BJ (cell line): Measurements from ENCODE around the gene ZC3H12A. TPM values are rescaled to one million over a fixed set of nuclear protein-coding genes. Genes with fewer than 3 reads are reported as not detected.

Experiments
- CTCF ChIA-PET: fragments of 350-600 bp; formaldehyde crosslinking; extraction: SDS; loops from one replicate; lab custom pipeline; 2021; ENCODE audit warnings: antibody characterized with exemption, inconsistent platforms; lab: Yijun Ruan, JAX
- POLR2A ChIA-PET: fragments of 300-600 bp; sonication (Branson Sonifier 250); formaldehyde crosslinking; extraction: SDS; loops from one replicate; lab custom pipeline; 2021; ENCODE audit warnings: antibody characterized with exemption; lab: Charles Lee
- DNase-seq: peaks from one replicate; pipeline ENCODE4 v3.0.0-alpha.2; 2011; ENCODE audit warnings: low read depth
- H3K27me3 ChIP-seq: 2 replicates; pipeline ENCODE4 v1.6.0; 2011; ENCODE audit warnings: low read length; ENCODE audit not compliant: control insufficient read depth, insufficient read depth
- H3K36me3 ChIP-seq: 2 replicates; pipeline ENCODE4 v1.5.1; 2011; ENCODE audit warnings: low read length; ENCODE audit not compliant: control insufficient read depth, insufficient read depth
- H3K4me3 ChIP-seq: 2 replicates; pipeline ENCODE4 v1.5.1; 2011; ENCODE audit warnings: low read depth, mild to moderate bottlenecking, control low read depth, low read length
- polyA plus RNA-seq: library from polyadenylated mRNA; depleted of rRNA; stranded (reverse); fragments of >200 nt; gene quantifications from 2 replicates; pipeline ENCODE4 v1.2.3, GENCODE V29; 2011
- TF ChIP-seq, protein P1 (sequence below): IDR thresholded peaks from 2 replicates; pipeline ENCODE4 v1.5.1; 2011; ENCODE audit warnings: low read depth, mild to moderate bottlenecking, control low read depth, inconsistent platforms, low read length, moderate library complexity; ENCODE audit not compliant: insufficient read depth

The ZC3H12A gene
- polyA plus RNA-seq, 1 experiment, result 8.9 TPM

DNA sequence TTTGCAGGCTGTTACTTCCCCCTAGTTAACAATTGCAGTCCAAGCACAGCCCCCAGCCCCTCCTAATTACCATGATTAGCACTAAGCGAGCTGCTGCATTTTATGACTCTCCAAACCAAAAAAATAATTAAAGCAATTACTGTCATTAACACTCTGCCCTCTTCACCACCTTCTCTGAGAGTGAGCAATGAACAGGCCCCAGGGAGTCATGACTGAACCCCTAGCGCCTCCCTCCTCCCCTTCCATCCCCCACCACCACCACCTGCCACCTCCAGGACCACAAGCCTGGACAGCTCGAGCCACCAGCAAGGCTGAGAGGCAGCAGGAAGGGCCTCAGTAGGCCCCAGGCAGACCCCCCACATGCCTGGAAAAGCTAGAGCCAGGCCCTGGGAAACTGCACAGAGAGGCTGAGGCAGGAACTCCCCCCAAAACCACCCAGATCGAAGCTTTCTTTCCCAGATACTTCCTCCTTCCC, 35.5 kb upstream of the ZC3H12A start:
- ChIA-PET POLR2A (interaction anchor here (0.6 kb wide), 1 partner anchor 12 kb away, joined by 3 read pairs; no protein-coding TSS in a partner anchor), CTCF (interaction anchor here (2.1 kb wide), 1 partner anchor 49 kb away, joined by 7 read pairs; no protein-coding TSS in a partner anchor)
- no peak for DNase-seq
- TF ChIP-seq, protein P1, sequence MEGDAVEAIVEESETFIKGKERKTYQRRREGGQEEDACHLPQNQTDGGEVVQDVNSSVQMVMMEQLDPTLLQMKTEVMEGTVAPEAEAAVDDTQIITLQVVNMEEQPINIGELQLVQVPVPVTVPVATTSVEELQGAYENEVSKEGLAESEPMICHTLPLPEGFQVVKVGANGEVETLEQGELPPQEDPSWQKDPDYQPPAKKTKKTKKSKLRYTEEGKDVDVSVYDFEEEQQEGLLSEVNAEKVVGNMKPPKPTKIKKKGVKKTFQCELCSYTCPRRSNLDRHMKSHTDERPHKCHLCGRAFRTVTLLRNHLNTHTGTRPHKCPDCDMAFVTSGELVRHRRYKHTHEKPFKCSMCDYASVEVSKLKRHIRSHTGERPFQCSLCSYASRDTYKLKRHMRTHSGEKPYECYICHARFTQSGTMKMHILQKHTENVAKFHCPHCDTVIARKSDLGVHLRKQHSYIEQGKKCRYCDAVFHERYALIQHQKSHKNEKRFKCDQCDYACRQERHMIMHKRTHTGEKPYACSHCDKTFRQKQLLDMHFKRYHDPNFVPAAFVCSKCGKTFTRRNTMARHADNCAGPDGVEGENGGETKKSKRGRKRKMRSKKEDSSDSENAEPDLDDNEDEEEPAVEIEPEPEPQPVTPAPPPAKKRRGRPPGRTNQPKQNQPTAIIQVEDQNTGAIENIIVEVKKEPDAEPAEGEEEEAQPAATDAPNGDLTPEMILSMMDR, result no peak
- peaks cover 7% of the 10 kb centered on the region for H3K27me3 ChIP-seq
- H3K36me3 ChIP-seq, result no peaks in the 10 kb centered on the region
- no peak overlapping the region for H3K4me3 ChIP-seq

DNA sequence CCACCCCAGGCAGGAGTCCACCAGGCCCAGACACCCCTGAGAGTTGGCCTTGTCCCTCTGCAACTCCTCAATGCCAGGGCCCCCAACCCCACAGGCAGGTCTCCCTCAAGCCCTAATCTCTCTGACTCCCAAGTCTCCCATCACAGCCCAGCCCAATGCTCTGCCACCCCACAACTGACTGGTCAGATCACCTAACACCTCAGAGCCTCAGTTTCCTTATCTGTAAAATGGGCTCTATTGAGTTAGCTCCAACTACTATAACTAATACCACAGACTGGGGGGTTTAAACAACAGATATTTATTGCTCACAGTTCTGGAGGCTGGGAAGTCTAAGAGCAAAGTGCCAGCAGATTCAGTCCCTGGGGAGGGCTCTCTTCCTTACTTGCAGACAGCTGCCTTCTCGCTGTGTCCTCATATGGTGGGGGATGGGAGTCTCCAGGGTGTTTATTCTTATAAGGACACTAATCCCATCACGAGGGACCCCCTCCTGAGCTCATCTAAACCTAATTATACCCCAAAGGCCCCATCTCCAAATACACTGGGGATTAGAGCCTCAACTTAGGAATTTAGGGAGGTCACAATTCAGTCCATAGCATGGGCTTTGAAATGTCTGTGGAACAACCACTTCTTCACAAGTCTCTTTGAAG, 34.9 kb upstream of the ZC3H12A start:
- TF ChIP-seq, protein P1, result no peak
- CTCF ChIA-PET, result interaction anchor here (2.1 kb wide), 1 partner anchor 48 kb away, joined by 7 read pairs; no protein-coding TSS in a partner anchor
- POLR2A ChIA-PET, result interaction anchor here (0.6 kb wide), 1 partner anchor 12 kb away, joined by 3 read pairs; no protein-coding TSS in a partner anchor
- Histone ChIP-seq H3K27me3 (peaks cover 7% of the 10 kb centered on the region), H3K4me3 (no peak overlapping the region), H3K36me3 (no peaks in the 10 kb centered on the region)
- no peak for DNase-seq

DNA sequence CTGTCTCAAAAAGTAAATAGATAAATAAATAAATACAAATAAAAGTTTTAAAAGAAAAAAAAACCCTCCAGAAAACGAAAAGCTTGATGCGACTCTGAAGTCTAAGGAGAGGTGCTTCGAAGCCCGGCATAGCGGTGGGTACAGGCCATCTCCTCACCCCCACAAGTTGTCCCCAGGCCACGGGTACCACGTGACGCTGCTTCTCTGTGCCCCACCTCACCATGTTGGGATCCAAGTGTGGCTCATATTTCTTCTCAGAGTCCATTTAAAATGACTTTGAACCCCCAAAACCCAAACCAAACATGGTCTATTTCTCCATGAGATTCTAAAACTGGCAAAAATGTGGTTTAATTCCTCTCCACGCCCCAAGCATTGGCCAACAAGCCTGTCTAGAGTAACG, 32.9 kb upstream of the ZC3H12A start:
- CTCF ChIA-PET, result no interaction called here
- TF ChIP-seq, protein P1, result no peak
- Histone ChIP-seq H3K36me3 (no peaks in the 10 kb centered on the region), H3K4me3 (no peak overlapping the region), H3K27me3 (peaks cover 9% of the 10 kb centered on the region)
- DNase-seq, result no peak
- POLR2A ChIA-PET, result no interaction called here

DNA sequence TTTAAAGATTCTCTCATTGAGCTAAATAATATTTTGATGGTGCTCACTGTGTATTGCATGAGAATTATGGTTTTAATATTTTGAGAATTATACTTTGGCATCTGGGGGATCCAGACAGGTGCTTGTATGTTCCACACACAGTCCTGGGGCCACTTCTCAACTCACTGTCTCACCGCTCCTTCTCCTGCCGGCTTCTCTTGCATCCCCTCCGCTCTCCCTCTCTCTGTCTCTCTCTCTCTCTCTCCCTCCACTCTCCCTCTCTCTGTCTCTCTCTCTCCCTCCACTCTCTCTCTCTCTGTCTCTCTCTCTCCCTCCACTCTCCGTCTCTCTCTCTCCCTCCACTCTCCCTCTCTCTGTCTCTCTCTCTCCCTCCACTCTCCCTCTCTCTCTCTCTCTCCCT, 32.2 kb upstream of the ZC3H12A start:
- POLR2A ChIA-PET, result no interaction called here

DNA sequence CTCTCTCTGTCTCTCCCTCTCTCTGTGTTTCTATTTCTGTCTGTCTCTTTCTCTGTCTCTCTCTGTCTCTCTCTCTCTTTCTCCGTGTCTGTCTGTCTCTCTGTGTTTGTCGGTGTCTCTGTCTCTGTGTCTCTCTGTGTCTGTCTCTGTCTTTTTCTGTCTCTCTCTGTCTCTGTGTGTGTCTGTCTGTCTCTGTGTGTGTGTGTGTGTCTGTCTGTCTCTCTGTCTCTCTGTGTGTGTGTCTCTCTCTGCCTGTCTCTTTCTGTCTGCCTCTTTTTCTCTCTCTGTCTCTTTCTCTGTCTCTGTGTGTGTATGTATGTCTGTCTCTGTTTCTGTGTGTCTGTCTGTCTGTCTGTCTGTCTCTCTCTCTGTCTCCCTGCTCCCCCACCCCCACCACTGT, 31.7 kb upstream of the ZC3H12A start:
- TF ChIP-seq, protein P1, result no peak
- Histone ChIP-seq H3K27me3 (peaks cover 7% of the 10 kb centered on the region), H3K4me3 (no peak overlapping the region), H3K36me3 (no peaks in the 10 kb centered on the region)
- CTCF ChIA-PET, result interaction anchor here (1.2 to 2.6 kb wide), 3 partner anchors 8 to 926 kb away, joined by 3 to 20 read pairs (median 4); no protein-coding TSS in a partner anchor
- no peak for DNase-seq
- POLR2A ChIA-PET, result no interaction called here

More for the DNA sequence above, 32.2 kb upstream of the ZC3H12A start:
- Histone ChIP-seq H3K27me3 (peaks cover 7% of the 10 kb centered on the region), H3K4me3 (no peak overlapping the region), H3K36me3 (no peaks in the 10 kb centered on the region)
- no peak for DNase-seq
- CTCF ChIA-PET, result interaction anchor here (1.2 kb wide), 1 partner anchor 926 kb away, joined by 3 read pairs; no protein-coding TSS in a partner anchor
- TF ChIP-seq, protein P1, result no peak
